ENCODE measurements around the gene RWDD3.

- TF ChIP-seq CTCF (IDR thresholded peaks at IDR 0.05; ENCODE audit: insufficient read depth, low read length, poor library complexity, severe bottlenecking): no peak
- TF ChIP-seq EZH2phosphoT487 (conservative IDR thresholded peaks at IDR 0.05; ENCODE audit: low read length): no peak
These were observed 3.8 kb upstream of the RWDD3 start for GRCh38 chr1:95230256-95230655.

All from SU-DHL-6 (cell line).